GM19025 (cell line): Measurements from ENCODE around the gene ZBED4.
"Not testable (repeated sequence)": the region's sequence is repeated elsewhere in the genome, so short reads cannot be mapped to it uniquely, and the experiment has no call there.

Experiments used
- ATAC-seq: cut with Tn5 transposase; IDR thresholded peaks from one replicate; pipeline ENCODE4 v1.9.1; 2021; ENCODE audit warnings: mild to moderate bottlenecking, low read depth, moderate library complexity; ENCODE audit not compliant: unreplicated experiment

ZBED4 gene

DNA sequence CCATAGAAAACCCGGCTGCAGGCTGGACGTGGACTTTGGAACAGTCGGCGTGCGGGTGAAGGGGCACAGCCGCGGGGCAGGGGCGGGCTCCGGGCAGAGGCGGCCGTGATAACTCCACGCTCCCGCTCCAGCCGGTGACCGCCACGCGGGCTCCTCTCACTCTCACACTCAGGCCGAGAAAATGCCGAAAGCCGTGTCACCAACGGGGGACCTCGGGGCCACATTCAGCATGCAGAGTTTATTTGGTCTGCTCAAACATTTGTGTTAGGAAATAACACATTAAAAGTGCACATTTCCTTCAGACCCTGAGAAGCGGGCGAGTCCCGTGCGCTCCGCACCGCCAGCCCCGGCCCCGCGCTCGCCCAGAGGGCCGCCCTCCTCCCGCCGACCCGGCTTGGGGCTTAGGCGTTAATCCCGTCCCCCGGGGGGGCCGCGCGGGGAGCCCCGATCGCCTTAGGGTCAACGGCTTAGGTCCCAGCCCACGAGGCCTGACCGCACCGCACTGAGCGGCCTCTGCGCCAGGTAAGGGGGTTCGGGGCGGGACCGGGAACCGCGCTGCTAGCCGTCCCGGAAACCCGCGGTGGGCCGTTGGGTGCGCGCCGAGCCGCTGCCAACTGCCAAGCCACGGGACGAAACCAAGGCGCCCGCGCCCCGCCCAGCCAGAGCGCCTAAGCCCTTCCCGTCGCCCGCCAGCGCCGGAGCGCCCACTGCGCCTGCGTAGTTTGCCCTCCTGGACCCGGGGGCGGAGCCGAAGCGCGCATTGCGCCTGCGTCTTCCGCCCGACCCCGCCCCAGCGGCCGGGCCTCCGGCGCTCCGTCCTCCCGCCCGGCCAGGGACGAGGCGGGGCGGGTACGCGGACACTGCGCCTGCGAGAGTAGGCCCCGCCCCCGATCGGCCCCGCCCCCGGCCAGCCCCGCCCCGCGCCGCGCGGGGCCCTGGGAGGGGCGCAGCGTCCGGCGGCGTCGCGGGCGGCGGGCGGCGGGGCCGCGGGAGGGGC lies at the start of gene ZBED4:
Gene ZBED4, plus strand, starts transcription at position 947 of the 997 bp plus-strand sequence. CDS start 29,819 bp downstream, outside the sequence.
- peak; percentile 74 for ATAC-seq

DNA sequence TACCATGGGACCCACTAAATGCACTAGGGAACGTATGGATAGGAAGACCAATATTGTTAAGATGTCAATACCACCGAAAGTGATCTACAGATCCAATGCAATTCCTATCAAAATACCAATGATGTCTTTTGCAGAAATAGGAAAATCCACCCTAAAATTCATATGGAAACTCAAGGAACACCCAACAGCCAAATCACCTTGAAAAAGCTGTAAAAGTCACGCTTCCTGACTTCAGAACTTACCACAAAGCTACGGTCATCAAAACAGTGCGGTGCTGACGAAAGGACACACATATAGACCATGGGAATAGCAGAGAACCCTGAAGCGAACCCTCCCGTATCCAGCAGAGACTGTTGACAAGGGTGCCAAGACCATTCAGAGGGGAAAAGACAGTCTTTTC lies 46.5 kb upstream of the ZBED4 start:
- no peak for ATAC-seq

- ATAC-seq, result no peak
Measured at GRCh38 chr22:49807780-49808708, 45.6 kb upstream of the ZBED4 start.

- ATAC-seq, result no peak
Measured at GRCh38 chr22:49810363-49811019, 43.2 kb upstream of the ZBED4 start.

DNA sequence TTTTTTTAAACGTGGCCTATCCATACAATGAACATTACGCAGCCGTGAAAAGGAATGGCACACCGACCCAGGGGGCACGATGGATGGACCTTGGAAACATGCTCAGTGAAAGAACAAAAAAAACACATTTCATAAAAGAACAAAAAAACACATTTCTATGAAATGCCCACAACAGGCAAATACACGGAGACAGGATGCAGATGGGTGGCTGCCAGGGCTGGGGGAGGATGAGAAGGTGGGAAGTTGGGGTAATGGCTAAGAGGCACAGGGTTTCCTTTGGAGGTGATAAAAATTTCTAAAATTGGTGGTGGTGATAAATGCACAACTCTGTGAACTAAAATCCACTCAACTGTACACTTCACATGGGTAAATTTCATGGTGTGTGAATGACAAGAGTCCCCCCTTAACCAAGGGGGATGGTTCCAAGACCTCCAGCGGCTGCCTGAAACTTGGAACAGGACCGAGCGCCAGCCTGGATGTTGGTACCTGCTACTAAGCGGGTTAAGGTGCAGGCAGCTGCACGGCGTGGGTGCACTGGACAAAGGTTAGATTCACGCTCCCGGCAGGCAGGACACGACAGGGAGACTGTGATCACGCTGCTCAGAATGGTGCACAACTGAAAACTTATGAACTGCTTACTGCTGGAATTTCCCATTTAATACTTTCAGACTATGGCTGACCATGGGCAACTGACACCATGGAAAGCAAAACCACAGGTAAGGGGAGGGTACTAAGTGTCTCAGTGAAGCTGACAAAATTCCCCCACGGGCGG lies 42.4 kb upstream of the ZBED4 start:
- ATAC-seq, result no peak

DNA sequence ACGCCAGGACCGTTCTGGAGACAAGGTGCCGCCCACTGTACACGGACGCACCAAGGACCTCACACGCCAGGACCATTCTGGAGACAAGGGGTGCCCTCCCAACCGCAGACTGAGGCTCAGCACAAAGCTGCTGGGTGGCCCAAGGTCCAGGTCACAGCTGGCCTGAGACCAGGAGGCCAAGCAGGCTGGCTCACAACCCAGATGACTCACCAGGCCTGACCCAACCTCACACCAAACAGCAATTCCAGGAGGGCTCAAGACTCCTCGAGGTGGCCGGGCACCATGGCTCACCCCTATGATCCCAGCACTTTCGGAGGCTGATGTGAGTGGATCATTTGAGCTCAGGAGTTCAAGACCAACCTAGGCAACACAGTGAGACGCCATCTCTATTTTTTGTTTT lies 40.8 kb upstream of the ZBED4 start:
- ATAC-seq, result no peak

GRCh38 chr22:49814164-49814686 lies 39.4 kb upstream of the ZBED4 start:
- no peak for ATAC-seq

GRCh38 chr22:49814856-49815255 lies 38.8 kb upstream of the ZBED4 start:
- no peak for ATAC-seq

DNA sequence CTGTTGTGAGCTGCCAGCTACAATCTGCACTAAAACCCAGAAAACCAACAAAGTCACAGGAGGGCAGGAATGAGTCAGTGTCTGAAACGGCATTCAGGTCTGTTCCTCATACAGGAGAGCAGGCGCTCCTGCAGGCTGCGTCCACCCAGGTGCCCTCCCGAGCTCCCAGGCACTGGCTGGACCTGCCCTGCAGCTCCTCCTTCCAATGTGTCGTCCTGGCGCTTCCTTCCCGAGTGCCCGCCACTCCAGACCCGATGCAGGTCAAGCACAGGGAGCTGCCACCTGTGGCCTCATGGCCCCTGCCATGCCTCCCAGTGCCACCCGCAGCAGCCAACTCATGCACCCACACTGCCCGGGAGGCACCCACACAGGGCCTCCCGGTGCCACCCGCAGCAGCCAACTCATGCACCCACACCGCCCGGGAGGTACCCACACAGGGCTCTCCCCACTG lies 38.0 kb upstream of the ZBED4 start:
- no peak for ATAC-seq

- ATAC-seq, result no peak
Measured at GRCh38 chr22:49817359-49817758, 36.3 kb upstream of the ZBED4 start.

- no peak for ATAC-seq
Measured at GRCh38 chr22:49820984-49821383, 32.7 kb upstream of the ZBED4 start.

- ATAC-seq, result not testable (repeated sequence)
Measured at GRCh38 chr22:49821741-49822140, 31.9 kb upstream of the ZBED4 start.

DNA sequence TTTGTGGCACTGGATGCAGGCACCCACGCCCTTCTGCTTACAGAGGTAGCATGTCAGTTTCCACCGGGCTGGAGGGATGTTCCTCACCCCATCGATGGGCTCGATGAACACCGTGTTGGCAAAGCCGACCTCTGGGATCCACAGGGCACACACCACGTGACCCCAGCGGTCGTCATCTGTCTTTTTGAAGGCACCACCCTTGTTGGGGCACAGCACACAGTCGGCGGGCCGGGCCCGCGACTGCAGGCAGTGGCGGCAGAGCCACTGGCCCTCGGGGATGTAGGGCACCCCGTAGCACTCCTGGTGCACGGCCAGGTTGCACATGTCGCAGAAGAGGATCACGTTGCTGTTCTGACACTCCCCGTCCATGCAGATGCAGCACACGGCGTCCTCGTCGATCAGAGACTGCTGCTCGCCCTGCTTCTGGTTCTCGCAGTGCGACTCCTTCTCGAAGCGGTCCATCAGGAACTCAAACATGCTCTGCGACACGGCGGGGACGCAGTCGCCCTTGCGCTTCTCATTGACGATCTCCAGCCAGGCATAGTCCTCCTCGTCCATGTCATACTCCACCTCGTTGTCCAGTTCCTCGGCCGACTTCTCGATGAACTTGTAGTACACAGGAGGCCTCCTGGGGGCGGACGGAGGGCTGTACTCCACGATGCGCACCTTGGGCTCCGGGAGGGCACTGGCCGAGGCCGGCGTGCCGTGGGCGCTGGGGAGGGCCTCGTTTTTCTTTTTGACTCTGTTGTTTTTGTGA lies 30.2 kb upstream of the ZBED4 start:
- ATAC-seq, result no peak

GRCh38 chr22:49824185-49824925 lies 29.3 kb upstream of the ZBED4 start:
- ATAC-seq, result no peak

DNA sequence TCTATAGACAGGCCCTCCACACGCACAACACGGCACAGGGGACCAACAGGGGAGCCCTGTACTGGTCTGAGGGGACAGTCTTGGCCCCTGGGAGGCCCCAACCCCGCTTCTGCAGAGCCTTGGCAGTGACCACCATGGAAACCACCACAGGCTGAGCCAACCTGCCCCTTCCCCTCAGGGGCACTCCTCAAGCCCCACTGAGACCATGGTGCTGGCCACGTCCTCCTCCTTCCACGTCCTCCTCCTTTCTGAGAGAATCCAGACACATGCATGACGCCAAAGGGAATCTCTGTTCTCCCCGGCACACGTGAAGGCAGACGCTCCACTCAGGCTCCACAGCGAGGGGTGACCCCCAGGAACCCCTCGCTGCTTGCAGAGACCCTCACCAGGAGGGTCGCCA lies 28.7 kb upstream of the ZBED4 start:
- ATAC-seq, result no peak

DNA sequence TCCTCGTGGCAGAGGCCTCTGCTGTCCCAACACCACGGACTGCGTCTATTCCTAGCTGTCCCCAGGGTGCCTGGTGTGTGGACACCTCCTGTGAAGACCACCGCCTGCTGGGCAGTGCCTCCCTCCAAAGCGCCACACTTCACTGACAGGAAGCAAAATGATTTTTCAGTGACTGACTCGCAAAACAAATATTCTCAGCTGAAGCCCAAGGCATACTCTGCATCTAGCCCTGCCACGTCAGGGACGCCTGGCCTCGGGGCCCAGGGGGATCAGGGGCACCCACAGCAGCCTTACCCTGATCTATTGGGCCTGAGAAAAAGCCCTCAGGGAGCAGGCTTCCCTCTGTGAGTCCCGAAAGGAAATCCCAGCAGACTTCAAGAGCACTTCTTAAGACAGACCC lies 28.2 kb upstream of the ZBED4 start:
- ATAC-seq, result no peak

GRCh38 chr22:49825944-49826602 lies 27.6 kb upstream of the ZBED4 start:
- no peak for ATAC-seq
